Immature natural killer cell (primary cell): ENCODE results near the gene KITLG. TPM values are rescaled to one million over a fixed set of nuclear protein-coding genes. Genes with fewer than 3 reads are reported as not detected.

Experiments
- DNase-seq, 3 donors: peaks; one replicate each; pipeline ENCODE4 v3.0.0; 2022; ENCODE audit warnings: mixed read lengths in 1 of 3
- H3K27ac Mint-ChIP-seq, 6 donors: one replicate each; pipeline ENCODE4 v1.8.0; 2020; ENCODE audit warnings: mixed read lengths in 6 of 6, mild to moderate bottlenecking in 5 of 6, inconsistent platforms in 4 of 6, moderate library complexity in 3 of 6
- H3K27me3 Mint-ChIP-seq, 3 donors: one replicate each; pipeline ENCODE4 v1.8.0; 2020 to 2021; ENCODE audit warnings: low read depth in 3 of 3, mild to moderate bottlenecking in 3 of 3, mixed read lengths in 3 of 3, moderate library complexity in 3 of 3, inconsistent platforms in 1 of 3
- H3K36me3 Mint-ChIP-seq, 3 donors: one replicate each; pipeline ENCODE4 v1.8.0; 2020; ENCODE audit warnings: mixed read lengths in 3 of 3, inconsistent platforms in 2 of 3, mild to moderate bottlenecking in 2 of 3
- H3K4me1 Mint-ChIP-seq, 2 donors: one replicate each; pipeline ENCODE4 v1.8.0; 2020; ENCODE audit warnings: inconsistent platforms in 2 of 2, mild to moderate bottlenecking in 2 of 2, mixed read lengths in 2 of 2, moderate library complexity in 1 of 2
- H3K4me3 Mint-ChIP-seq, 5 donors: one replicate each; pipeline ENCODE4 v1.8.0; 2020; ENCODE audit warnings: mild to moderate bottlenecking in 5 of 5, mixed read lengths in 5 of 5, inconsistent platforms in 3 of 5, moderate library complexity in 3 of 5
- H3K9me3 Mint-ChIP-seq, 6 donors: one replicate each; pipeline ENCODE4 v1.8.0; 2020; ENCODE audit warnings: mild to moderate bottlenecking in 6 of 6, mixed read lengths in 6 of 6, inconsistent platforms in 4 of 6, moderate library complexity in 3 of 6
- polyA plus RNA-seq, 3 donors: library from polyadenylated mRNA; unstranded; fragments of 300-500 nt; fragmentation: Illumina TruSeq; gene quantifications; one replicate each; pipeline ENCODE4 v1.2.3, GENCODE V29; 2021

The KITLG gene
- polyA plus RNA-seq, 3 donors from 2014 or later: not detected

GRCh38 chr12:88546226-88546625 lies 34.0 kb downstream of the KITLG start:
- Mint-ChIP-seq H3K27ac (no peak overlapping the region), H3K4me3 (no peak overlapping the region), H3K36me3 (no peaks in the 10 kb centered on the region), H3K9me3 (peaks cover 0 to 8% (median 4%) of the 10 kb centered on the region in 6 donors), H3K4me1 (no peaks in the 10 kb centered on the region), H3K27me3 (peaks cover 0 to 5% (median 0%) of the 10 kb centered on the region in 3 donors)
- no peak for DNase-seq

- peaks cover 0 to 5% (median 0%) of the 10 kb centered on the region in 3 donors for H3K27me3 Mint-ChIP-seq
- DNase-seq: no peak
- H3K9me3 Mint-ChIP-seq: peaks cover 0 to 8% (median 4%) of the 10 kb centered on the region in 6 donors
- H3K4me1 Mint-ChIP-seq: no peaks in the 10 kb centered on the region
- no peak overlapping the region for H3K4me3 Mint-ChIP-seq
- H3K36me3 Mint-ChIP-seq: no peaks in the 10 kb centered on the region
- H3K27ac Mint-ChIP-seq: no peak overlapping the region
Measured at GRCh38 chr12:88544991-88545980, 35.0 kb downstream of the KITLG start.

GRCh38 chr12:88539893-88540292 lies 40.4 kb downstream of the KITLG start:
- Mint-ChIP-seq H3K36me3 (no peaks in the 10 kb centered on the region), H3K4me3 (no peak overlapping the region), H3K27ac (no peak overlapping the region), H3K27me3 (peaks cover 0 to 5% (median 2%) of the 10 kb centered on the region in 3 donors), H3K9me3 (peaks cover 0 to 14% (median 3%) of the 10 kb centered on the region in 6 donors), H3K4me1 (no peaks in the 10 kb centered on the region)
- no peak for DNase-seq

GRCh38 chr12:88538697-88539096 lies 41.6 kb downstream of the KITLG start:
- H3K9me3 Mint-ChIP-seq: peaks cover 0 to 14% (median 4%) of the 10 kb centered on the region in 6 donors
- H3K27me3 Mint-ChIP-seq: peaks cover 0 to 5% (median 2%) of the 10 kb centered on the region in 3 donors
- H3K36me3 Mint-ChIP-seq: no peaks in the 10 kb centered on the region
- H3K27ac Mint-ChIP-seq: no peak overlapping the region
- no peak overlapping the region for H3K4me3 Mint-ChIP-seq
- no peak for DNase-seq
- H3K4me1 Mint-ChIP-seq: no peaks in the 10 kb centered on the region

GRCh38 chr12:88538250-88538649 lies 42.0 kb downstream of the KITLG start:
- Mint-ChIP-seq H3K9me3 (peaks cover 0 to 14% (median 4%) of the 10 kb centered on the region in 6 donors), H3K36me3 (no peaks in the 10 kb centered on the region), H3K27me3 (peaks cover 0 to 3% (median 2%) of the 10 kb centered on the region in 3 donors), H3K27ac (no peak overlapping the region), H3K4me3 (no peak overlapping the region), H3K4me1 (no peaks in the 10 kb centered on the region)
- DNase-seq: no peak

GRCh38 chr12:88530868-88531267 lies 49.4 kb downstream of the KITLG start:
- no peak for DNase-seq
- Mint-ChIP-seq H3K4me1 (no peaks in the 10 kb centered on the region), H3K36me3 (no peaks in the 10 kb centered on the region), H3K9me3 (peaks cover 3 to 15% (median 6%) of the 10 kb centered on the region in 6 donors), H3K27me3 (peaks cover 0 to 2% (median 0%) of the 10 kb centered on the region in 3 donors), H3K27ac (no peak overlapping the region), H3K4me3 (no peak overlapping the region)

- Mint-ChIP-seq H3K27me3 (no peaks in the 10 kb centered on the region), H3K4me3 (no peak overlapping the region), H3K9me3 (peaks cover 5 to 18% (median 7%) of the 10 kb centered on the region in 6 donors), H3K4me1 (no peaks in the 10 kb centered on the region), H3K36me3 (no peaks in the 10 kb centered on the region), H3K27ac (no peak overlapping the region)
- DNase-seq: no peak
Measured at GRCh38 chr12:88529531-88530488, 50.5 kb downstream of the KITLG start.

GRCh38 chr12:88522961-88523360 lies 57.3 kb downstream of the KITLG start:
- peaks cover 2 to 22% (median 5%) of the 10 kb centered on the region in 6 donors for H3K9me3 Mint-ChIP-seq
- H3K27me3 Mint-ChIP-seq: no peaks in the 10 kb centered on the region
- no peaks in the 10 kb centered on the region for H3K36me3 Mint-ChIP-seq
- H3K4me3 Mint-ChIP-seq: no peak overlapping the region
- H3K4me1 Mint-ChIP-seq: no peaks in the 10 kb centered on the region
- no peak overlapping the region for H3K27ac Mint-ChIP-seq
- DNase-seq: no peak

GRCh38 chr12:88520436-88520820 lies 59.8 kb downstream of the KITLG start:
- Mint-ChIP-seq H3K27me3 (no peaks in the 10 kb centered on the region), H3K36me3 (no peaks in the 10 kb centered on the region), H3K9me3 (peaks cover 0 to 10% (median 3%) of the 10 kb centered on the region in 6 donors), H3K4me1 (no peaks in the 10 kb centered on the region), H3K4me3 (no peak overlapping the region), H3K27ac (no peak overlapping the region)
- DNase-seq: no peak

GRCh38 chr12:88519802-88520435 lies 60.4 kb downstream of the KITLG start:
- Mint-ChIP-seq H3K27me3 (no peaks in the 10 kb centered on the region), H3K4me3 (no peak overlapping the region), H3K9me3 (peaks cover 0 to 9% (median 2%) of the 10 kb centered on the region in 6 donors), H3K27ac (no peak overlapping the region), H3K36me3 (no peaks in the 10 kb centered on the region), H3K4me1 (no peaks in the 10 kb centered on the region)
- no peak for DNase-seq

- no peak for DNase-seq
- no peaks in the 10 kb centered on the region for H3K4me1 Mint-ChIP-seq
- peaks cover 0 to 6% (median under 1%) of the 10 kb centered on the region in 6 donors for H3K9me3 Mint-ChIP-seq
- H3K27me3 Mint-ChIP-seq: no peaks in the 10 kb centered on the region
- H3K4me3 Mint-ChIP-seq: no peak overlapping the region
- H3K27ac Mint-ChIP-seq: no peak overlapping the region
- no peaks in the 10 kb centered on the region for H3K36me3 Mint-ChIP-seq
Measured at GRCh38 chr12:88518863-88519403, 61.3 kb downstream of the KITLG start.

GRCh38 chr12:88516811-88517210 lies 63.5 kb downstream of the KITLG start:
- H3K36me3 Mint-ChIP-seq: no peaks in the 10 kb centered on the region
- H3K27ac Mint-ChIP-seq: no peak overlapping the region
- H3K4me1 Mint-ChIP-seq: no peaks in the 10 kb centered on the region
- no peak for DNase-seq
- no peak overlapping the region for H3K4me3 Mint-ChIP-seq
- H3K27me3 Mint-ChIP-seq: no peaks in the 10 kb centered on the region
- H3K9me3 Mint-ChIP-seq: peaks cover 0 to 6% (median 0%) of the 10 kb centered on the region in 6 donors

- no peaks in the 10 kb centered on the region for H3K36me3 Mint-ChIP-seq
- no peak overlapping the region for H3K27ac Mint-ChIP-seq
Measured at GRCh38 chr12:88510843-88511242, 69.4 kb downstream of the KITLG start.

More at GRCh38 chr12:88510843-88511242, 69.4 kb downstream of the KITLG start:
- DNase-seq: no peak
- H3K9me3 Mint-ChIP-seq: peaks cover 0 to 16% (median 4%) of the 10 kb centered on the region in 6 donors
- H3K27me3 Mint-ChIP-seq: peaks cover 0 to under 1% (median 0%) of the 10 kb centered on the region in 3 donors
- no peak overlapping the region for H3K4me3 Mint-ChIP-seq
- H3K4me1 Mint-ChIP-seq: no peaks in the 10 kb centered on the region
